ENCODE measurements around the gene SEPTIN8. TPM values are rescaled to one million over a fixed set of nuclear protein-coding genes. Genes with fewer than 3 reads are reported as not detected.

The SEPTIN8 gene
- total and polyA plus RNA-seq, 2 of the 8 experiments (the other 6 are each of a cell fraction or from before 2014, with no cell fraction given): 21.2 to 33.0 TPM

DNA sequence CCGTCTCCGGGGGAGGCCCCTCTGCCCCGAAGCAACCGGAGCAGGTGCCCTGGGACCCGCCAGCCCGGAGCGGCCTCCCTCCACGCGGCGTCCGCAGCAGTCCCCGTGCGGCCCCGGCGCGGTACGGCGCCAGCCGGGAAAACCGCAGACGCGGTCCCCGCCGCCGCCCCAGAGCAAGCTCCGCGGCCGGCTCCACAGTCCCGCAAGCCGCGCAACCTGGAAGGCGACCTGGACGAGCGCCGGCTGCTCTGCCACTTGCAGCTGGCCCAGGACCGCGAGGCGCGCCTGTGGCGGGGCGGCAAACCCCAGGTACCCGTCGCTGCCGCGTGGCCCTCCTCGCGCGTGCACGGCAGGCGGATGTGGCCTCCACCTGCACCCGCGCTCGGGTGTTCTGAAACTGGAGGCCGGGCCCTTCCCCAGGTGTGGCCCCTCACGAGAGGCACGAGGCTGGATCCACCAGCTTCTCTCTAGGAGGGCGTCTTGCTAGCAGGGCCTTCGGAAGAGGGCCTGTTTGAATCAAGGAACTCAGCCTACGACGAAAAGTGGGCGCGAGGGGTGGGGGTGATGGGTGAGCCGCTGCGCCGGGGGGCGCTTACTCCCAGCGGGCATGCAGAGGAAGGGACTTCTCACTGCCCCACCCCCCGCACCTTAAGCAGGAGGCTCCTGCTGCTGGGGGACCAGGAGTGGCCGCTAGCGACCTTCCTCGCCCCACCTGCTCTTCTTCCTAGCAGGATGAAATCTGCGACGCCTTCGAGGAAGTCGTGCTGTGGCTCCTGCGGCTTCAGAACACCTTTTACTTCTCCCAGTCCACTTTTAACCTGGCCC, 29.2 kb downstream of the SEPTIN8 start:
- Histone ChIP-seq H3K79me1 (ENCODE audit: low read depth, low read length) (no peaks in the 10 kb centered on the region), H3K4me2 (ENCODE audit: insufficient read depth in 1 of 2, low read depth in 2 of 2, low read length in 2 of 2) (peak overlapping the region; percentile 75 to 80), H3K23ac (ENCODE audit: insufficient read length) (no peak overlapping the region), H2BK15ac (ENCODE audit: low read length) (no peak overlapping the region), H4K5ac (ENCODE audit: insufficient read length, low read depth, low read length) (no peak overlapping the region), H4K91ac (replicated peaks; ENCODE audit: insufficient read length, low read length) (no peak overlapping the region), H3K36me3 (ENCODE audit: control insufficient read depth in 2 of 4, insufficient read depth in 4 of 4, low read length in 3 of 4) (peaks cover 0 to 7% (median 0%) of the 10 kb centered on the region in 4 experiments; a peak in 1 of 8 replicates), H3K56ac (replicated peaks; ENCODE audit: insufficient read length, low read depth, low read length) (no peak overlapping the region), H4K8ac (ENCODE audit: extremely low read depth, insufficient read depth, low read length) (peak overlapping the region; percentile 66), H3K23me2 (ENCODE audit: low read depth, low read length) (peaks cover 7% of the 10 kb centered on the region; the same call in 1 of the 2 replicates), H3K4me3 (ENCODE audit: extremely low read depth in 1 of 4, insufficient read depth in 2 of 4, low read depth in 3 of 4, low read length in 4 of 4) (peak overlapping the region; percentile 35 to 65 (median 46)), H2BK120ac (replicated peaks; ENCODE audit: low read depth, low read length) (no peak overlapping the region), H3K27ac (ENCODE audit: low read depth, low read length) (no peak overlapping the region), H3K79me2 (ENCODE audit: control insufficient read depth in 1 of 2, insufficient read depth in 2 of 2, low read length in 2 of 2) (no peaks in the 10 kb centered on the region), H3K9ac (replicated peaks in 1 of 4; ENCODE audit: extremely low read depth in 1 of 4, low read depth in 3 of 4, low read length in 3 of 4) (peak overlapping the region in 2 of 4 experiments; percentile 25 to 26; a peak in 2 of 7 replicates), H3K18ac (ENCODE audit: extremely low read depth, low read length) (no peak overlapping the region), H4K20me1 (replicated peaks in 1 of 2; ENCODE audit: control insufficient read depth in 1 of 2, insufficient read depth in 2 of 2, low read length in 2 of 2) (no peaks in the 10 kb centered on the region), H2BK5ac (ENCODE audit: low read depth, low read length) (no peak overlapping the region), H3K14ac (ENCODE audit: insufficient read length) (no peak overlapping the region), H2BK12ac (ENCODE audit: low read depth, low read length) (no peak overlapping the region), H2AK5ac (ENCODE audit: low read depth, low read length) (no peak overlapping the region), H2AFZ (ENCODE audit: low read length) (peak overlapping the region; percentile 66; the same call in 1 of the 2 replicates), H3K27me3 (replicated peaks in 1 of 4; ENCODE audit: control insufficient read depth in 3 of 4, extremely low read depth in 1 of 4, insufficient read depth in 3 of 4, low read length in 3 of 4) (peaks cover 23 to 45% (median 36%) of the 10 kb centered on the region in 4 experiments), H3K9me3 (ENCODE audit: insufficient read depth in 2 of 2, low read depth in 1 of 2, low read length in 1 of 2) (no peaks in the 10 kb centered on the region), H3K4ac (replicated peaks; ENCODE audit: insufficient read length, low read depth, low read length) (no peak overlapping the region), H3K4me1 (replicated peaks in 1 of 4; ENCODE audit: control insufficient read depth in 3 of 4, insufficient read depth in 4 of 4, low read length in 3 of 4) (peaks cover 0 to 4% (median 0%) of the 10 kb centered on the region in 4 experiments; a peak in 2 of 7 replicates), H2BK20ac (ENCODE audit: low read length) (no peak overlapping the region)
- 19% methylated on average over 33 of the region's 76 CpGs; no CpG with 5 or more reads in 1 of the 2 experiments for WGBS, 2 experiments (ENCODE audit: extremely low coverage in 1 of 2, insufficient coverage in 1 of 2, insufficient read length in 1 of 2, insufficient replicate concordance in 2 of 2, low coverage in 1 of 2, low lambda C conversion rate in 2 of 2, missing lambda C conversion rate in 1 of 2)
- CTCF ChIA-PET (ENCODE audit: partially characterized antibody): interaction anchor here (0.6 to 18.2 kb wide), 19 partner anchors 9 to 156 kb away, joined by 3 to 322 read pairs (median 4); partner anchors contain the start of genes KIF3A and SHROOM1
- FAIRE-seq (no peak), DNase-seq (ENCODE audit: low read depth in 1 of 2, low spot score in 2 of 2) (peak in 1 of 2 experiments; percentile 74)
- POLR2A ChIA-PET (ENCODE audit: partially characterized antibody): interaction anchor here (0.7 to 2.0 kb wide), 9 partner anchors 10 to 285 kb away, joined by 3 to 9 read pairs (median 4); partner anchors contain the start of genes KIF3A and SEPTIN8
- TF ChIP-seq SUZ12 (IDR thresholded peaks at IDR 0.05; ENCODE audit: low read length) (peak; percentile 96), CHD1 (IDR thresholded peaks at IDR 0.05; ENCODE audit: low read depth, low read length) (no peak), POLR2AphosphoS5 (IDR thresholded peaks at IDR 0.05; ENCODE audit: low read depth, low read length) (no peak), GABPA (IDR thresholded peaks at IDR 0.05; ENCODE audit: borderline replicate concordance, insufficient read depth, low read length) (0 out of 2 replicates have a peak, but pooled peaks have one; percentile 34), KDM1A (IDR thresholded peaks at IDR 0.05; ENCODE audit: borderline replicate concordance, low read length) (no peak), HDAC2 (IDR thresholded peaks at IDR 0.05; ENCODE audit: borderline replicate concordance in 1 of 2, low read depth in 2 of 2, low read length in 2 of 2) (no peak), KDM4A (IDR thresholded peaks at IDR 0.05; ENCODE audit: low read depth, low read length, severe bottlenecking) (peak; percentile 77)
- TF ChIP-seq, protein P1, sequence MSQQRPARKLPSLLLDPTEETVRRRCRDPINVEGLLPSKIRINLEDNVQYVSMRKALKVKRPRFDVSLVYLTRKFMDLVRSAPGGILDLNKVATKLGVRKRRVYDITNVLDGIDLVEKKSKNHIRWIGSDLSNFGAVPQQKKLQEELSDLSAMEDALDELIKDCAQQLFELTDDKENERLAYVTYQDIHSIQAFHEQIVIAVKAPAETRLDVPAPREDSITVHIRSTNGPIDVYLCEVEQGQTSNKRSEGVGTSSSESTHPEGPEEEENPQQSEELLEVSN (IDR thresholded peaks at IDR 0.05): peak; percentile 96
- TF ChIP-seq, protein P2, sequence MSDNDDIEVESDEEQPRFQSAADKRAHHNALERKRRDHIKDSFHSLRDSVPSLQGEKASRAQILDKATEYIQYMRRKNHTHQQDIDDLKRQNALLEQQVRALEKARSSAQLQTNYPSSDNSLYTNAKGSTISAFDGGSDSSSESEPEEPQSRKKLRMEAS (IDR thresholded peaks at IDR 0.05): peak; percentile 92

All from H1 (cell line).